DMS114 treated with DMSO at 0.1 percent for 48 hours (cell line): ENCODE measurements around the gene GTSE1.

ENCODE experiments used
- DNase-seq: peaks from one replicate; lab custom pipeline; 2025; ENCODE audit not compliant: unreplicated experiment; lab: John Stamatoyannopoulos, UW

Gene GTSE1

DNA sequence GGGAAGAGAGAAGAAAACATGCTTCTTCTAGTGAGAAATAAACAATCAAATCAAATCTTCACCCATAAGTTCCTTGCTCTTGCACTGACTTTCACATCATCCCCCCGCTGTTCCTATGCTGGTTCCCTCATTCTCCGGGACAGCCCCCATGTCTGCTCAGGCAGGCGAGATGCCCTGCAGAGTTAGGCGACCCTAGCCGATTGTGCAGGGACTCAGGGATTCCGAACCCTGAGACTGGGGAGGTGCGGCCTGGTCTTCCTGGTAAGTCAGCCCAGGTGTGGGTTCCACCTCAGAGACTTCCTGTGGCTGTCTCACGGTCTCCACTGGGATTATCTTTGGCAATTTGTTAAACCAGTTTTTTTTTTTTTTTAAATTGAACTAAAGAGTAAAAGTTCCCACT is 22.3 kb upstream of the GTSE1 start:
- no peak for DNase-seq

GRCh38 chr22:46275455-46276122 is 21.1 kb upstream of the GTSE1 start:
- DNase-seq, result no peak

DNA sequence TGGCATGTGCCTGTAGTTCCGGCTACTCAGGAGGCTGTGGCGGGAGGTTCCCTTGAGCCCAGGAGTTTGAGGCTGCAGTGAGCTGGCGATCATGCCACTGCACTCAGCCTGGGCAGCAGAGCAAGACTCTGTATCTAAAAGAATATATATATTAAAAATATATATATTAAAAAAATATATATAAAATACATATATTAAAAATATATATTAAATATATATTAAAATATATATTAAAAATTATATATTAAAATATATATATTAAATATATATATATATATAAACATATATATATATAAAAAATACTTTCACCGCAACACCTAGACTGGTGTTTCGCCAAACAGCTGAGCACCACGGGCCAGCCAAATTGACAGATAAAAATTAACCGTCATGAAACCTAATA is 20.1 kb upstream of the GTSE1 start:
- no peak for DNase-seq

DNA sequence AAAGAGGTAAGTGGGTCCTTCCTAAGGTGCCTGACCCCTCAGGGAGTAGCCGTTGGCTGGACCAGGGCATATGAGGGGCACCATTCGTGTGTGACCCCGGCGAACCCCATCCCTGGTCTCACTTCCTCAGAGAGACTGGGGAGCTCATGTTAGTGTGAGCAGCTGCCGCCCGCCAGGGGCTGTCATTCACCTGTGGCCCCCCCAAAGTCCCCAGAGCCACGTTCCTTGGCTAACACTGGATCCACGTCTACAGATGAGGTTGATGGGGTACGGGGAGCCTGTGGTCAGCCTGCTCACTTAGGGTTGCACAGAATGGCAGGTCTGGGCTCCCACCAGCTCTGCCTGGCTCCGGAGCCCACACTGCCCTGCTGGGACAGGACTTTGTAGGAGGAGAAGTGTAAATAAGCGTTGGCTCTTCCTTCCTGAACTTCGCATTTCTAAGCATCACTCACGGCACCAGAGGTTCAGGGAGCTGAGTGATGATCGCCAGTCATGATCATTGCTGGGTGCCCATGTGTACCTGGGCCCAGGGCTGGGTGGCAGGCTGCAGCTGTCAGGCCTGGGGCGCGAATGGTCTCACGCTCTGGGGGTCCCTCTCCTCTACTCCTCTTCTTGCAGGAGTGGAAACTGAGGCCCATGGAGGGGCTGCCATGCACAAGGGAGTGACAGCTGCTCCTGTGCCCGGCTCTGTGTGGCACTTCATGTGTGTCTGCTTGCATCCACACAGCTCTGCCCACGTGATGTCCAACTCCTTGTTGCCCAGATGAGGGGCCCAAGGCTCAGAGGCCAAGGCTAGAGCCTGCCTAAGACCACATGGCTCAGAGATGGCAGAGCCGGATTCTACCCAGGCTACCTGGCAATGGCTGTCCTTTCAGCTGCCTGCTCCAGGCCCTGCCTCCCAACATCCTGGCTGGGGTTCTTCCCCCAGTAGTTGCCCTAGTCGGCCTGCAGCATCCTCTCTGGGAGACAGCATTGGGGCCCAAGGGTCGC is 17.7 kb upstream of the GTSE1 start:
- DNase-seq, result no peak

DNA sequence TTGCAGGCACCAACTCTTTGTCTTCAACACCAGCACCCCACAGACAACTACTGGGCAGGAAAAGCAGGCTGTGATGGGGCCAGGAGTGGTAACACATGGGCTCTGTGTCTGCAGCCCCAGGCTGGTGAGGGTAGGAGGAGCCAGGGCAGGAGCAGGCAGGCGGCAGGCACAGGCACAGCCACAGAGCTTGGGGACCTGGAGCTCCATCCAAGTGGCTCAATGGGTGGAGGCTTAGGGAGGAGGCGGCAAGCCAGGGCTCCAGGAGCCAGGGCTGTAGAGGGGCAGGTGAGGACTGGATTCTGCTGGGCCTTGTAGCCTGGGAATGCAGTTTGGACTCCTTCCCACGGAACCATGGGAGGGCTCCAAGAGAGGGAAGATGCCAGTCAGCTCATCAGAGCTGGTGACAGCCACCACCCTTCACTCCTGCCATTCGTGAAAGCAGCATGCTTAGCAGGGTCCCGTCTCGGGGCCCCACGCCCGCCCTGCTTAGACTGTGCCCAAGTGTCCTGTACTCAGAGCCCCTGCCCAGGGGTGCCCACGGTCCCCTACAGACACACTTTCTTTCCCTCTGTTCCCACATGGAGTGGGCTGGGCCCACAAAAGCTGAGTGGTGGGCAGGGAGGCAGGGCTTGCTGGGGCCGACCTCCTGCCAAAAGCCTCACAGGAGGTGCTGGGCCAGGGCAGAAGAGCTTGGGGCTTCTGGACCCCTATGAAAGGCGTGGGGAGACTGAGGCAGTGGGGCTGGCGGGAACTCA is 16.4 kb upstream of the GTSE1 start:
- no peak for DNase-seq

DNA sequence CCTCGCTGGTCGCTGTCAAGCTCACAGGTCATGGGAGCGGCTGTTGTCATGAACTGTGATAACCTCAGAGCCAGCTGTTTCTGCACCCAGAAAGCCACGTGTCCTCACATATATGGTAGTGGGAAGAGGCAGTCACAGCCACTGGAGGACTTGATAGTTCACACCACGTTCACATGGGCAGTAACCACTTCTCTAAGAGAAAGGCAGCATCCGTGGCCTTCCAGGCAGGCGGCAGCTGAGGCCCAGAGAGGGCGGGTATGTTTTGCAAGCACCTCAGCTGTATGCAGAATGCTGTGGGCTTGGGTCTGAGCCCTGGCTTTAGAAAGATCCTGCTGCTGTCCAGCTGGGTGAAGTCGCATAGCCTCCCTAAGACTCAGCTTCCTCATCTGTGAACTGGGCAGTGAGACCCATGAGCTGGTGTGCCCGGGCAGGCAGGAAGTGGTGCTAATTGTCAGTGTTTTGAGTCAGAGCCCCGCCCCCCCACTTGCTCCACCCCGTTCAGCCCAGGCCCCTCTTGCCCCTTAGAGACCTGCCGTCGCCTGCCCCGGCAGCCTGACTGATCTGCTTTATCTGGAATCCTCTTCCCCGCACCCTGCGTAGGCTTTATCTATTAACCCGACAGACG is 15.6 kb upstream of the GTSE1 start:
- DNase-seq, result no peak

DNA sequence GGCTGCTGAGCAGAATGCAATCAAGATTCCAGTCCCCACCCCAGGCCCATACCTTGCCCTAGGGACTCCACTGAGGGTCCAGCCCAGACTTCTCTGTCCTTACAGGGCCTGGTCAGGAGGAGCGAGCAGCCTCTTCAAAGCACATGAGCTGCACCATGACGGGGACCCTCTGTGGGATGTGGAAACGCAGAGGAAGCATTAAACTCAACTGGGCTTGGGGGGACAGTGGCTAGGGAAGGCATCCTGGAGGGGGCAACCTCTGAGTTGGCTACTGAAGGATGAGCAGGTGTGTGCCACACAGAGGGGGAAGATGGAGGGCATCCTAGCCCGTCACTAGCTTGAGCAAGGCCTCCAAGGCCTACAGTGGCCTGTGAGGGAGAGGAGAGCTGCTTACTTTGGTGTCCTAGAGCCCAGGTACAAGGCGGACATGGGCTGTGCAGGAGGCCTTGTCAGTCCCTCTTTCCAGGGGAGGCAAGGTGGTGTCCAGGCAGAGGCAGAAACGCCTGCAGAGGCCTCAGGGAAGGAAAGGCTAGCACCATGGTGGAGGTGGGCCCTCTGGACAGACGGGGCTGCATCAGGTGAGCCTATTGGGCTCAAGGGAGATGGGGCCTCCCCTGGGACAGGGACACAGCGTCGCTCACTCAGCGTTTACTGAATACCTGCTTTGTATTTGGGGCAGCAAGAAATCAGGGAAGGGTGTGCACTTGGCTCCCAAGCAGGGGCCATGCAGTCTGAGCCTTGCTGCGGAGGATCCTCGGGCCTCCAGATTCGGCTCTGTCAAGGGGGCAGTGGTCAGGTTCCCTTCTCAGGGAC is 14.6 kb upstream of the GTSE1 start:
- DNase-seq, result no peak

DNA sequence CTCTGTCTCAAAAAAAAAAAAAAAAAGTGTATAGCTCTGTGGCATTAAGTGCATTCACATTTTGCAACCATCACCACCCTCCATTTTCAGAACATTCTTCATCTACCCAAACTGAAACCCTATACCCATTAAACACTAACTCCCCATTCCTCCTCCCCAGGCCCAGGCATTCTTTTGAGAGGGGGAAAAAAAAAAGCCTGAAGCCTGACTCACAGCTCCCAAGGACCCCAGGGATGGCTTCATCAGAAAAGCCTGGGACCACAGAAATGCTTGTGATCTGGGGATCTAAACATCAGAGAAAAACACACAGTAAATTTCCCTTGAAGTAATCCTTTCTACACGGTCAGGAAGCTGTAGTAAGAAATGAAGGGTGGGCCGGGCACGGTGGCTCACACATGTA is 10.7 kb upstream of the GTSE1 start:
- no peak for DNase-seq

- no peak for DNase-seq
Measured at GRCh38 chr22:46286941-46287872, 9.5 kb upstream of the GTSE1 start.

DNA sequence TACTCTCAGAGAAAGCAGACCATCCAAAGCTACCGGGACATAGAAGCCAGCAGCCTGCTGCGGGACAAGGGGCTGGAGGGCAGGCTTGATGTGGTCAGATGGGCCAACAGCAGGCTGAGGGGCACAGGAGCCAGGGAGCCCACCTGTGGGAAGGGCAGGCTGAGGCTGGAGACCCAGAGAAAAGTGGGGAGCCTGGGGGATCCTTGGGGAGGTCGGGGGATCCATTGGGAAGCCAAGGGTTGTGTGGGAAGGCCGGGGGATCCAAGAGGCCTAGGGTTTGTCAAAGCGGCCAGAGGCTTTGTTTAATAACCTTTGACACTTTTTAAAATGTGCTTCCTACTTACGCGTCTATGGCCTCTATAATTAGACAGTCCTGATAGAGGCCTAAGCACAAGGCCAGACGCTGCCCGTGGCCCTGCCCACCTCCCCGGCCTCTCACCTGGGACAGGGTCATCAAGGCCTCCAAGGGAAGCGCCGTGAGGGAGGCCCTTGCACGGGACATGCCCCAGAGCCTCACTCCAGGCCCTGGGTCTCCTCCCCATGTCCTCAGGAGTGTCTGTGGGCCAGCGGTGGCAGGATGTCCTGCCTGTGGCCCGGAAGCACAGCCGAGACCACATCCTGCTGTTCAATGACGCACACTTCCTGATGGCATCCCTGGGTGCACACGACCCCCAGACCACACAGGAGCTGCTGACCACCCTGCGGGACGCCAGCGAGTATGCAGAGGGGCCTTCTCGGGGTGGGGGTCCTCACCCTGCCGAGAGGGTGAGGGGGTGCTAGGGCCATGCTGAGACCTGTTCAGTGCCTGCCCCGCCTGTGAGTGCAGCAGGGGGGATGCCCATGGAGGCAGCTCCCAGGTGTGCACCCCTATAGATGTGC is 8.6 kb upstream of the GTSE1 start:
- DNase-seq, result no peak

- no peak for DNase-seq
Measured at GRCh38 chr22:46288846-46289243, 7.8 kb upstream of the GTSE1 start.

DNA sequence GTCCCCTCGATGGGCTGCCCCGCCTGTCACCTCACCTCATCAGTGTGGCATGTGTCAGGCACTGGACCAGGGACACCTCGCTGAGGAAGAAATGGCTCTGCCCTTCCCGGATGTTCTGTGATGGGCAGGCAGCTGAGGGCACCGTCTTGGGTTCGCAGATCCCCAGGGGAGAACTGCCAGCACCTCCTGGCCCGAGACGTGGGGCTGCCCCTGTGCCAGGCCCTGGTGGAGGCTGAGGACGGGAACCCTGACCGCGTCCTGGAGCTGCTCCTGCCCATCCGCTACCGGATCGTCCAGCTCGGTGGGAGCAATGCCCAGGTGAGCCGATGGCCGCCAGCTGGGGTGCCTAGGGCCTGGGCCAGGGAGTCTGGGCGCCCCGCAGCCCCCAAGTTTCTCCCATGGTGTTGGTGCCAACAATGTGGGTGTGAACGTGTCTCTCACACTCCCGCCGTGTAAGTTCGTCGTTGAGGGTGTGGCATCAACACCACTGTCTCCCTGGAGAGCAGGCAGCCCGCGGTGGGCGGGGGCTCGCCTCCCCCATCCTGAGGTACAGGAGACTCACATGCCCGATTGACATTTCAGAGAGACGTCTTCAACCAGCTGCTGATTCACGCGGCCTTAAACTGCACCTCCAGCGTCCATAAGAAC is 7.3 kb upstream of the GTSE1 start:
- DNase-seq, result no peak

DNA sequence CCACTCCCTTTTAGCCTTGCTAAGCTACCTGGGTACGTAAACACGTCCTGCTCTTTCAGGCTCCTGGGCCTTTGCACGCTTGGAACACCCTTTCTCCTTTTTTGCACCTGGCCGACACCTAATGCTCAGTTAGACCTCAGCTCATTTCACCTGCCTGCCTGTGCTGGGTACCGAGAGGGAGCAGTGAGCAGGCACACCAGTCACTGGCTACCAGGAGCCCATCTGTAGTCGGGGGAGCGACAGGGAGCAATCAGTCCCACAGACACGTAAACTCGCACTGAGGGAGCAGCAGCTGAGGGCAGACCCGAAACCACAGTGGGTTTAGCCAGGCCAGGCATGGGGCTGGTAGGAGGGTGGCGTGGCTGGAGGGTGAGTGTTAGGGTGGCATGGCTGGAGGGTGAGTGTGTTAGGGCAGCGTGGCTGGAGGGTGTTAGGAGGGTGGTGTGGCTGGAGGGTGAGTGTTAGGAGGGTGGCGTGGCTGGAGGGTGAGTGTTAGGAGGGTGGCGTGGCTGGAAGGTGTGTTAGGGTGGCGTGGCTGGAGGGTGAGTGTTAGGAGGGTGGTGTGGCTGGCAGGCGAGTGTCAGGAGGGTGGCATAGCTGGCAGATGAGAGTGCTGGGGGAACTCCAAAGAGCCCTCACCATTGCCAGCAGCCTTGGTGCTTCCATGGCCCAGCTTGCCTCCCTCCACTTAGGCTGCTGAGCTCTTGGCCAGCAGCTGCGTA is 6.4 kb upstream of the GTSE1 start:
- DNase-seq, result no peak

DNA sequence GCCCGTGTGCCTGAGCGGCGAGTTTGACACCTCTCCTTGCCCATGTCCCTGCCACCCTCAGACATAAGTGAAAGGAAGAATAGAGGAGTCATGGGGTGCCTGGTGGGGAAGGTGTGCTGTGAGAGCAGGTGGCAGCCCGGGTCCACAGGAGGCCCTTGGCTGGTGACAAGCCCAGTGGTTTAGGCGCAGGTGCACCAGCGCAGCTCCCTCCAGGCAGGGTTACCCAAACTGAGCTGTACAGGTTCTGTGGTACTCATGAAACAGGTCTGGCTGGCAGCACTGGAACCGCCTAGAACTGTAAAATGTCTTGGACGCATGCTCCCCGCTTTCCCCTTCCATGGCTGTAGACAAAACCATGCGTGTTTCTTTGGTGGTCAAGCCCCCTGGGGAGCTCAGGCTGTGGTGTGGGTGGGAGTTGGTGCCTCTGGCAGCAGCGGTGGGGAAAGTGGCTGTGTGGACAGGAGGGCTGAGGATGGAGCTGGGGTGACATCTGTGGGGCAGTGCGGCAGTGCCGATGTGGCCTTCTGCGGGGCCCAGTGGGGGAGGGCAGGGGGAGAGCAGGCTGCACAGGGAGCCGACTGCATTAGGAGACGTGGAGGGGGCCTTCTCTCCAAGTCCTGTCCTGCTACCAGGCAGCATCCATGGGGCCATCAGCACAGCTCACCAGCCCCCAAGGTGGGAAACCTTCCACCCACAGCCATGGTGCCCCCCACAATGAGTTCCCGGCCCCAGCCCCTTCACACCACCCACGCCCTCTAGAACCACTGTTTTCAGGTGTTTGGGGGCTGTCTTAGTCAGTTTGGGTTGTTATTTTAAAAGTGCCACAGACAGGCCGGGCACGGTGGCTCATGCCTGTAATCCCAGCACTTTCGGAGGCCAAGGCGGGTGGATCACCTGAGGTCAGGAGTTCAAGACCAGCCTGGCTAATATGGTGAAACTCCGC is 5.6 kb upstream of the GTSE1 start:
- no peak for DNase-seq

DNA sequence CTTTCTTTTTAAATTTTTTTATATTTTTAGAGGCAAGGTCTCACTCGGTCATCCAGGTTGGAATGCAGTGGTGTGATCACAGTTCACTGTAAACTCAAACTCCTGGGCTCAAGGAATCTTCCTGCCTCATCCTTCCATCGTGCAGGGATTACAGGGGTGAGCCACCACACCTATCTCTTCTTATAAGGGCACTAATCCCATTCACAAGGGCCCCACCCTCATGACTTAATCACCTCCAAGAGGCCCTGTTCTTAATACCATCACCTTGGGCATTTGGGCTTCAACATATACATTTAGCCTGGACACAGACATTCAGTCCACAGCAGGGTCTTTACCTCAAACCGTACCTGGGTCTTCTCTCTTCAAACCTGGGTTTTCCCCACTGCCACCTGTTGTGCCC is 4.5 kb upstream of the GTSE1 start:
- no peak for DNase-seq

- DNase-seq, result no peak
Measured at GRCh38 chr22:46292732-46293131, 3.9 kb upstream of the GTSE1 start.
